Type B pancreatic cell (in vitro differentiated cells): Measurements from ENCODE around the gene TAL1. TPM values are rescaled to one million over a fixed set of nuclear protein-coding genes. Genes with fewer than 3 reads are reported as not detected.
"Not testable (repeated sequence)": the region's sequence is repeated elsewhere in the genome, so short reads cannot be mapped to it uniquely, and the experiment has no call there.

Experiments
- DNase-seq: peaks from one replicate; pipeline ENCODE4 v3.0.0; 2021; ENCODE audit warnings: mixed read lengths; ENCODE audit not compliant: unreplicated experiment; ENCODE audit errors: extremely low spot score
- H3K27ac Mint-ChIP-seq: 2 replicates; pipeline ENCODE4 v1.8.0; 2021; ENCODE audit warnings: mild to moderate bottlenecking, mixed read lengths
- H3K27me3 Mint-ChIP-seq: 2 replicates; pipeline ENCODE4 v1.8.0; 2021; ENCODE audit warnings: mixed read lengths
- H3K36me3 Mint-ChIP-seq: 2 replicates; pipeline ENCODE4 v1.8.0; 2021; ENCODE audit warnings: mixed read lengths
- H3K4me1 Mint-ChIP-seq: one replicate; pipeline ENCODE4 v1.8.0; 2021; ENCODE audit warnings: mixed read lengths; ENCODE audit not compliant: unreplicated experiment
- H3K4me3 Mint-ChIP-seq: 2 replicates; pipeline ENCODE4 v1.8.0; 2021; ENCODE audit warnings: mild to moderate bottlenecking, mixed read lengths
- H3K9me3 Mint-ChIP-seq: 2 replicates; pipeline ENCODE4 v1.8.0; 2021; ENCODE audit warnings: mixed read lengths
- total RNA-seq: library from RNA; stranded (reverse); gene quantifications from 2 replicates; pipeline ENCODE4 v1.2.1, GENCODE V29; 2021; ENCODE audit warnings: low replicate concordance
- TF ChIP-seq, protein P1 (sequence below): fragments of 200-600 bp; sonication (generic); conservative IDR thresholded peaks from 2 replicates; pipeline ENCODE4 v1.5.0; 2021; ENCODE audit warnings: antibody characterized with exemption, mild to moderate bottlenecking

The TAL1 gene
- total RNA-seq, 1 donor from 2014 or later = not detected

DNA sequence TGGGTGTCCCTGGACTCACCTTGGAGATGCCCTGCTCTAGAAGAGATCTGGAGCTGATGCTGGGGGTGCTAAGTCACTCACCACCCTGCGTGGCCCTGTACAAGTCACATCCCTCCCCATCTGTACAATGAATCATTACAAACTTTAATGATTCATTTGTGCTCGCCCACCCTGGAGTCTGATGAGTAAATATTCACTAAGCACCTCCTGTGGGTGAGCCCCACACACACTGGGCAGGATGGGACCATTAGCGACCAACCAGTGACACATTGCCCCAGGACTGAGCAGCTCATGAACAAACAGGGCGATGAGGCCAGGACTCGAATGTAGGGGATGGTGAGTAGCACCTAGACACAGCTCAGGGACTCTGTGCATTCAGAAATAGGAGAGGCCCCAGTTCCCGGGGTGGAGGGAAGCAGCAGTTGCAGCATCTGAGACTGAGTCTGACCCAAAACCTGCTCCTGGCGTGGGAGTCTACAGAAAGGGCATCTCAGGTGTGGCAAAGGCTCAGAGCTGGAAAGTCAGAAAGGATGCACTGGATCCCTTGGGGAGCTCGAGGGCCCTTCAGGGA is 24.1 kb downstream of the TAL1 start:
- no peak overlapping the region for H3K4me3 Mint-ChIP-seq

DNA sequence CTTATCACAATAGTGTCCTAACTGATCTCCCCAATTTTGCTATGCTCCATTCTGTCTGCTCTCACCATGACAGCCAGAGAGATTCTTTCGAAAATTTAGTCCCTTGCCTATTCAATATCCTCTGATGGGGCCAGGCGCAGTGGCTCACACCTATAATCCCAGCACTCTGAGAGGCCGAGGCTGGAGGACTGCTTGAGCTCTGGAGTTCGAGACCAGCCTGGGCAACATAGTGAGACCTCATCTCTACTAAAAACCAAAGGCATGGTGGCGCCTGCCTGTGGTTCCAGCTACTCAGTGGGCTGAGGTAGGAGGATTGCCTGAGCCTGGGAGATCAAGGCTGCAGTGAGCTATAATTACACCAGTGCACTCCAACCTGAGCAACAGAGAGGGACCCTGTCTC is 26.1 kb downstream of the TAL1 start:
- no peaks in the 10 kb centered on the region for H3K4me1 Mint-ChIP-seq
- DNase-seq = no peak
- TF ChIP-seq, protein P1, sequence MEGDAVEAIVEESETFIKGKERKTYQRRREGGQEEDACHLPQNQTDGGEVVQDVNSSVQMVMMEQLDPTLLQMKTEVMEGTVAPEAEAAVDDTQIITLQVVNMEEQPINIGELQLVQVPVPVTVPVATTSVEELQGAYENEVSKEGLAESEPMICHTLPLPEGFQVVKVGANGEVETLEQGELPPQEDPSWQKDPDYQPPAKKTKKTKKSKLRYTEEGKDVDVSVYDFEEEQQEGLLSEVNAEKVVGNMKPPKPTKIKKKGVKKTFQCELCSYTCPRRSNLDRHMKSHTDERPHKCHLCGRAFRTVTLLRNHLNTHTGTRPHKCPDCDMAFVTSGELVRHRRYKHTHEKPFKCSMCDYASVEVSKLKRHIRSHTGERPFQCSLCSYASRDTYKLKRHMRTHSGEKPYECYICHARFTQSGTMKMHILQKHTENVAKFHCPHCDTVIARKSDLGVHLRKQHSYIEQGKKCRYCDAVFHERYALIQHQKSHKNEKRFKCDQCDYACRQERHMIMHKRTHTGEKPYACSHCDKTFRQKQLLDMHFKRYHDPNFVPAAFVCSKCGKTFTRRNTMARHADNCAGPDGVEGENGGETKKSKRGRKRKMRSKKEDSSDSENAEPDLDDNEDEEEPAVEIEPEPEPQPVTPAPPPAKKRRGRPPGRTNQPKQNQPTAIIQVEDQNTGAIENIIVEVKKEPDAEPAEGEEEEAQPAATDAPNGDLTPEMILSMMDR = no peak
- peaks cover 80% of the 10 kb centered on the region for H3K27me3 Mint-ChIP-seq
- no peaks in the 10 kb centered on the region for H3K36me3 Mint-ChIP-seq
- no peak overlapping the region for H3K27ac Mint-ChIP-seq
- no peaks in the 10 kb centered on the region for H3K9me3 Mint-ChIP-seq
- H3K4me3 Mint-ChIP-seq = no peak overlapping the region

More for the DNA sequence above, 24.1 kb downstream of the TAL1 start:
- peaks cover 78% of the 10 kb centered on the region for H3K27me3 Mint-ChIP-seq
- H3K4me1 Mint-ChIP-seq = no peaks in the 10 kb centered on the region
- no peaks in the 10 kb centered on the region for H3K9me3 Mint-ChIP-seq
- H3K36me3 Mint-ChIP-seq = no peaks in the 10 kb centered on the region
- no peak overlapping the region for H3K27ac Mint-ChIP-seq
- TF ChIP-seq, protein P1 = no peak
- no peak for DNase-seq

GRCh38 chr1:47203504-47203903 is 28.5 kb downstream of the TAL1 start:
- peaks cover 75% of the 10 kb centered on the region for H3K27me3 Mint-ChIP-seq
- H3K36me3 Mint-ChIP-seq, H3K27ac Mint-ChIP-seq, H3K4me3 Mint-ChIP-seq, H3K4me1 Mint-ChIP-seq, DNase-seq, H3K9me3 Mint-ChIP-seq: not testable (repeated sequence)

DNA sequence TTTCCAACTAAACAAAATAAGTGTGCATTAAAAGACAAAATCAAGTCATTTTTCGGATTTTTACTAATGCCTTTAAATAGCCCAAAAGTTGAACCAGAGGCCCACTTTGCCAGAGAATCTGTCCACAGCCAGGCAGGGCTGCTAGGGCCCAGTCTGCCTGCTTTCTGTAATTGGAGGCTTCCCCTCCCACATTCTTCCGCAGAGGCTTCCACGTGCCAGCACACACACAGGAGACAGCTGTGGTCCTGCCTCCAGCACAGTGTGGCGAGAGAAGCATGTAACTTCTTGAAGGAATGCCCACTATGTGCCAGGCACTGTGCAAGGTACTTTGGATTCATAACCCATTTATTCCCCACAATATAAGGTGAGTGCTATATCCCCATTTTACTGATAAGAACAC is 30.8 kb downstream of the TAL1 start:
- peaks cover 63% of the 10 kb centered on the region for H3K27me3 Mint-ChIP-seq
- no peak overlapping the region for H3K4me3 Mint-ChIP-seq
- H3K27ac Mint-ChIP-seq = no peak overlapping the region
- TF ChIP-seq, protein P1 = no peak
- H3K9me3 Mint-ChIP-seq = no peaks in the 10 kb centered on the region
- no peak for DNase-seq
- no peaks in the 10 kb centered on the region for H3K36me3 Mint-ChIP-seq
- no peaks in the 10 kb centered on the region for H3K4me1 Mint-ChIP-seq

GRCh38 chr1:47198214-47198613 is 33.8 kb downstream of the TAL1 start:
- no peaks in the 10 kb centered on the region for H3K36me3 Mint-ChIP-seq
- no peak for DNase-seq
- TF ChIP-seq, protein P1 = no peak
- H3K27me3 Mint-ChIP-seq = peaks cover 46% of the 10 kb centered on the region
- H3K9me3 Mint-ChIP-seq = no peaks in the 10 kb centered on the region
- no peaks in the 10 kb centered on the region for H3K4me1 Mint-ChIP-seq
- no peak overlapping the region for H3K4me3 Mint-ChIP-seq
- H3K27ac Mint-ChIP-seq = no peak overlapping the region

GRCh38 chr1:47196622-47197021 is 35.4 kb downstream of the TAL1 start:
- TF ChIP-seq, protein P1 = no peak
- no peaks in the 10 kb centered on the region for H3K9me3 Mint-ChIP-seq
- no peak overlapping the region for H3K27ac Mint-ChIP-seq
- DNase-seq = no peak
- H3K27me3 Mint-ChIP-seq = peaks cover 48% of the 10 kb centered on the region
- no peak overlapping the region for H3K4me3 Mint-ChIP-seq
- H3K4me1 Mint-ChIP-seq = peaks cover 6% of the 10 kb centered on the region
- H3K36me3 Mint-ChIP-seq = no peaks in the 10 kb centered on the region

GRCh38 chr1:47195981-47196380 is 36.0 kb downstream of the TAL1 start:
- not testable (repeated sequence) for H3K4me3 Mint-ChIP-seq, H3K4me1 Mint-ChIP-seq, H3K9me3 Mint-ChIP-seq, H3K36me3 Mint-ChIP-seq, DNase-seq, H3K27ac Mint-ChIP-seq
- H3K27me3 Mint-ChIP-seq = peaks cover 41% of the 10 kb centered on the region
